Activated T-cell treated with anti-CD3 and anti-CD28 coated beads, Interleukin-2, amount 50 U/mL, for 72 hours (primary cell): ENCODE measurements around the gene SERTAD4. TPM values are rescaled to one million over a fixed set of nuclear protein-coding genes. Genes with fewer than 3 reads are reported as not detected.

Experiments used
- ATAC-seq, 2 donors: fragments of 150-1000 bp; cut with Tn5 transposase; replicated peaks in 1 of 2; 2 replicates each; pipeline ENCODE4 v1.10.0; 2021; ENCODE audit warnings: moderate library complexity in 2 of 2, mild to moderate bottlenecking in 1 of 2
- DNase-seq, 2 donors: peaks; one replicate each; pipeline ENCODE4 v3.0.0; 2021 to 2022; ENCODE audit warnings: mixed read lengths in 1 of 2
- H3K27ac Mint-ChIP-seq: one replicate; pipeline ENCODE4 v1.8.0; 2022; ENCODE audit warnings: mild to moderate bottlenecking, moderate library complexity, mixed read lengths
- H3K27me3 Mint-ChIP-seq: one replicate; pipeline ENCODE4 v1.8.0; 2022; ENCODE audit warnings: low read depth, mixed read lengths
- H3K36me3 Mint-ChIP-seq, 2 donors: one replicate each; pipeline ENCODE4 v1.8.0; 2022; ENCODE audit warnings: mixed read lengths in 2 of 2, mild to moderate bottlenecking in 1 of 2; ENCODE audit not compliant: insufficient read depth in 2 of 2
- H3K4me1 Mint-ChIP-seq: one replicate; pipeline ENCODE4 v1.8.0; 2022; ENCODE audit warnings: low read depth, mixed read lengths
- H3K4me3 Mint-ChIP-seq, 2 donors: one replicate each; pipeline ENCODE4 v1.8.0; 2022; ENCODE audit warnings: mild to moderate bottlenecking in 2 of 2, mixed read lengths in 2 of 2, moderate library complexity in 2 of 2
- H3K9me3 Mint-ChIP-seq, 2 donors: one replicate each; pipeline ENCODE4 v1.8.0; 2022; ENCODE audit warnings: mixed read lengths in 2 of 2
- total RNA-seq, 2 donors: library from RNA; stranded (reverse); gene quantifications; one replicate each; pipeline ENCODE4 v1.2.3, GENCODE V29; 2022

Gene SERTAD4
- total RNA-seq, 2 donors from 2014 or later, result not detected

DNA sequence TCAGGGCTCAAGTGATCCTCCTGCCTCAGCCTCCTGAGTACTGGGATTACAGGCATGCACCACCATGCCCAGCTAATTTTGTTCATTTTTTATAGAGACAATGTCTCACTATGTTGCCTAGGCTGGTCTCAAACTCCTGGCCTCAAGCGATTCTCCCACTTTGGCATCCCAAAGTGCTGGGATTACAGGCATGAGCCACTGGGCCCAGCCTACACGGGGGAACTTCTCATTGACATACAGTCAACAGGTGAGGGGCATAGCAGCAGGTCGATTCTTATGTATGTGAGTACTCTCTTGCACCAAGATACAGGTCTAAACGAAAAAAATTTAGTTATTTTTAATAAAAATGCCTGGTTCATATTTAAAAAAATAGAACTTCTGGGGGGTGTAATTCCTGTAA, 56.7 kb downstream of the SERTAD4 start:
- ATAC-seq, result no peak
- Mint-ChIP-seq H3K27me3 (peaks cover 63% of the 10 kb centered on the region), H3K9me3 (no peaks in the 10 kb centered on the region), H3K27ac (no peak overlapping the region), H3K4me3 (no peak overlapping the region), H3K36me3 (no peaks in the 10 kb centered on the region), H3K4me1 (no peaks in the 10 kb centered on the region)
- DNase-seq, result no peak

GRCh38 chr1:210291081-210291764, 58.6 kb downstream of the SERTAD4 start:
- H3K9me3 Mint-ChIP-seq, result no peaks in the 10 kb centered on the region
- H3K27me3 Mint-ChIP-seq, result peaks cover 59% of the 10 kb centered on the region
- ATAC-seq (no peak), DNase-seq (no peak)
- H3K4me1 Mint-ChIP-seq, result no peaks in the 10 kb centered on the region
- H3K4me3 Mint-ChIP-seq, result no peak overlapping the region
- no peaks in the 10 kb centered on the region for H3K36me3 Mint-ChIP-seq
- no peak overlapping the region for H3K27ac Mint-ChIP-seq

- H3K27me3 Mint-ChIP-seq, result peaks cover 60% of the 10 kb centered on the region
- no peaks in the 10 kb centered on the region for H3K4me1 Mint-ChIP-seq
- no peaks in the 10 kb centered on the region for H3K9me3 Mint-ChIP-seq
- DNase-seq (no peak), ATAC-seq (no peak)
- H3K4me3 Mint-ChIP-seq, result no peak overlapping the region
- no peak overlapping the region for H3K27ac Mint-ChIP-seq
- no peaks in the 10 kb centered on the region for H3K36me3 Mint-ChIP-seq
Measured at GRCh38 chr1:210291786-210292230, 59.2 kb downstream of the SERTAD4 start.

- Mint-ChIP-seq H3K36me3 (no peaks in the 10 kb centered on the region), H3K4me3 (peak overlapping the region; percentile 33 to 63), H3K27me3 (peaks cover 65% of the 10 kb centered on the region), H3K4me1 (no peaks in the 10 kb centered on the region), H3K27ac (no peak overlapping the region), H3K9me3 (no peaks in the 10 kb centered on the region)
- ATAC-seq (peak; percentile 78 to 83), DNase-seq (peak; percentile 48 to 63)
Measured at GRCh38 chr1:210292231-210292871, 59.8 kb downstream of the SERTAD4 start.

DNA sequence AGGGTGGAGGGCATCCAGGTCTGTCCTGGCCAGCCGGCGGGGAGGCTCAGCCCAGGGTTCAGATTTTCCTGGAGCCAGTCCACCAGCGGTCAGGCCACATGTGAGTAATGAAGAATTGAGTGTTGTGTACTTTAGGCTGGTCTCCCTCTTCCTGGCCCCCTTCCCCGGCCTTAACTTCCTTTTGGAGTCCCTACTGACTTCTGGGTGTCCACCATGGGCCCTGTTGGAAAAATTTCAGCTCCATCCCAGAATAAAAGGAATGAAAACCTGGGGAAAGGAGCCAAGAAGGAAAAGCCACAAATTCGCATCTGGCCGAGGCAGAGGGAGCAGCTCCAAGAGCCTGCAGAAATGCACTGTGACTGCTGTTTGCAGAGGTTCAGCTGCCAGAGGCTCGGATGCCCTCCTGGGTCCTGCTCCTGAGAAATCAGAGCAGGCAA, 60.6 kb downstream of the SERTAD4 start:
- Mint-ChIP-seq H3K9me3 (no peaks in the 10 kb centered on the region), H3K4me1 (no peaks in the 10 kb centered on the region), H3K4me3 (peak overlapping the region in 1 of 2 donors; percentile 63), H3K36me3 (no peaks in the 10 kb centered on the region), H3K27ac (no peak overlapping the region), H3K27me3 (peaks cover 59% of the 10 kb centered on the region)
- DNase-seq (no peak), ATAC-seq (no peak)

DNA sequence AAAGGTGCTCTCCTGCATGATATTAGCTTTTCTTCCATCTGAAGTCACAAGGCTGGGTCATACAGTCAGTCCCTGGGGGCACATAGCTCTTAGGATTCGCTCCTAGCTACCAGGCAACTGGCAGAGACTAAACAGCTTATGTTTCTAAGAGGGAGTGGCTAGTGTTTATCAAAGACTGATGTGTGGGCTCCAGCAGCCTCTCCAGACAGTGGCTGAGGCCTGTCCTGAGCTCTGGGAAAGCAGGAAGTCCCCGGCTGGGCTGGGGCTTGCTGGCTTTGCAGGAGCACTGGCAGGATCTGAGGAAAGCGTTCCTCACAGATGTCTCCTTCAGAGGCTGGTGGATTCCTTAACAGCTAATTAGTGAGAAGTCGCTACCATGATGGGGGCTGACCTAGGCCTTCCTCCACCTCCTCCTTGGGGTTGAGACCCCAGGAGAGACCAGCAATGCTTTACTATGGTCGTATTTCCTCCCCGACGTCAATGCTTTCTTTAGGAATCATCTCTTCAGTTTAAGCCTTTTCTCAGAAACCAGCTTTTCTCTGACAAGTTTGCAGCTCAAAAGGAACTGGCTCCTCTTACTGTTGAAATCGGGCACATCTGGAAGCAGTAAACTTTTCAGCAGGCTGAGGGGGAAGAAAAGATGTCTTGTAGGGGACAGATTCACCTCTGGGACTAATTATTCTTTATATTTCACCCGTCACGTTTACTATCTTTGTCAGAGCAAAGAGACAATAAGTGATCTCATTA, 62.6 kb downstream of the SERTAD4 start:
- Mint-ChIP-seq H3K4me3 (no peak overlapping the region), H3K36me3 (no peaks in the 10 kb centered on the region), H3K27me3 (peaks cover 53% of the 10 kb centered on the region), H3K27ac (no peak overlapping the region), H3K4me1 (no peaks in the 10 kb centered on the region), H3K9me3 (no peaks in the 10 kb centered on the region)
- no peak for DNase-seq
- no peak for ATAC-seq

Other genes starting within 250 kb of the SERTAD4 start
- 1 to 10 TPM; 1.2 to 1.5 TPM for gene HHAT, start 96.1 kb downstream of the SERTAD4 start, total RNA-seq